ENCODE results near the gene PDE1C. TPM values are rescaled to one million over a fixed set of nuclear protein-coding genes. Genes with fewer than 3 reads are reported as not detected.

Gene PDE1C
- polyA plus RNA-seq, 1 of the 3 experiments (the other 2 are of a cell fraction): 4.6 TPM

- Histone ChIP-seq H3K4me1 (ENCODE audit: control insufficient read depth in 1 of 2, insufficient read depth in 2 of 2, low read depth in 1 of 2, low read length in 1 of 2) (peaks cover 3 to 15% of the 10 kb centered on the region in 2 experiments; a peak in 3 of 4 replicates), H3K27me3 (ENCODE audit: insufficient read depth) (peaks cover 9% of the 10 kb centered on the region; the same call in 1 of the 2 replicates), H3K79me2 (ENCODE audit: insufficient read depth) (no peaks in the 10 kb centered on the region), H4K20me1 (ENCODE audit: insufficient read depth) (no peaks in the 10 kb centered on the region), H3K9me2 (no peaks in the 10 kb centered on the region), H3F3A (replicated peaks; ENCODE audit: insufficient read depth) (no peaks in the 10 kb centered on the region), H3K9me3 (no peaks in the 10 kb centered on the region), H3K4me2 (no peak overlapping the region), H3K36me3 (replicated peaks in 1 of 2; ENCODE audit: control insufficient read depth in 1 of 2, insufficient read depth in 2 of 2, low read length in 1 of 2) (no peaks in the 10 kb centered on the region), H3K4me3 (ENCODE audit: low read depth in 2 of 2, low read length in 1 of 2) (no peak overlapping the region), H2AFZ (ENCODE audit: low read depth) (no peak overlapping the region), H3K27ac (ENCODE audit: low read depth in 2 of 2, low read length in 1 of 2) (no peak overlapping the region), H3K9ac (no peak overlapping the region)
- POLR2A ChIA-PET: interaction anchor here (0.7 kb wide), 1 partner anchor 10 kb away, joined by 3 read pairs; no protein-coding TSS in a partner anchor
- CTCF ChIA-PET: no interaction called here
- TF ChIP-seq RAD21 (IDR thresholded peaks at IDR 0.05; ENCODE audit: low read length) (no peak), CTCF (IDR thresholded peaks at IDR 0.05) (no peak), FOXM1 (IDR thresholded peaks at IDR 0.05; ENCODE audit: low read depth) (no peak), CHD2 (IDR thresholded peaks at IDR 0.05; ENCODE audit: low read length, partially characterized antibody) (no peak), TEAD4 (IDR thresholded peaks at IDR 0.05; ENCODE audit: borderline replicate concordance, insufficient read depth) (no peak), REST (IDR thresholded peaks at IDR 0.05; ENCODE audit: low read depth, low read length) (no peak), YY1 (IDR thresholded peaks at IDR 0.05; ENCODE audit: low read depth) (no peak), USF2 (IDR thresholded peaks at IDR 0.05; ENCODE audit: borderline replicate concordance, low read depth, low read length) (no peak), RXRA (IDR thresholded peaks at IDR 0.05; ENCODE audit: borderline replicate concordance, low read depth) (no peak), PBX3 (IDR thresholded peaks at IDR 0.05) (no peak), FOSL2 (IDR thresholded peaks at IDR 0.05; ENCODE audit: borderline replicate concordance, low read depth) (no peak), SIN3A (IDR thresholded peaks at IDR 0.05; ENCODE audit: borderline replicate concordance, low read depth, low read length) (no peak)
- no peak for DNase-seq
- WGBS (ENCODE audit: low lambda C conversion rate): 20% methylated on average over 1 of the region's 1 CpG
These were observed 13.4 kb downstream of the PDE1C start for GRCh38 chr7:32056767-32057166.

Measured in SK-N-SH (cell line).